H1 (cell line): ENCODE data around the gene S100A14. TPM values are rescaled to one million over a fixed set of nuclear protein-coding genes. Genes with fewer than 3 reads are reported as not detected.

Experiments used
- BACH1 ChIP-seq: IDR thresholded peaks from 2 replicates; pipeline ENCODE4 v1.6.1; 2012; ENCODE audit warnings: low read length, improper control_type of control experiment
- CHD1 ChIP-seq: IDR thresholded peaks from 2 replicates; pipeline ENCODE4 v1.6.1; 2012; ENCODE audit warnings: low read depth, low read length, improper control_type of control experiment
- CHD7 ChIP-seq: fragments of 300-600 bp; sonication (generic); IDR thresholded peaks from 2 replicates; pipeline ENCODE4 v1.7.1; 2012; ENCODE audit warnings: low read length, moderate library complexity, mild to moderate bottlenecking, inconsistent platforms; ENCODE audit not compliant: insufficient replicate concordance
- CREB1 ChIP-seq: IDR thresholded peaks from 2 replicates; pipeline ENCODE4 v1.6.1; 2012; ENCODE audit warnings: inconsistent platforms
- CTCF ChIP-seq, 3 experiments: IDR thresholded peaks; 1 replicate in 2 of 3; 2 replicates in 1 of 3; pipeline versions ENCODE4 v1.5.1 to v1.6.1; 2011; ENCODE audit warnings: low read length in 3 of 3, mild to moderate bottlenecking in 3 of 3, inconsistent platforms in 2 of 3, low read depth in 1 of 3, moderate library complexity in 1 of 3; ENCODE audit not compliant: insufficient read depth in 1 of 3; ENCODE audit errors: control extremely low read depth in 1 of 3
- EP300 ChIP-seq, 2 experiments: IDR thresholded peaks; 1 replicate in 1 of 2; 2 replicates in 1 of 2; pipeline ENCODE4 v1.6.1; 2011 to 2012; ENCODE audit warnings: low read depth in 2 of 2, low read length in 2 of 2, mild to moderate bottlenecking in 2 of 2, borderline replicate concordance in 1 of 2, inconsistent platforms in 1 of 2, moderate library complexity in 1 of 2
- POLR2AphosphoS5 ChIP-seq: IDR thresholded peaks from 2 replicates; pipeline ENCODE4 v1.6.1; 2011; ENCODE audit warnings: low read depth, low read length
- RNF2 ChIP-seq: fragments of 200-900, 300-1000 bp; sonication (generic); IDR thresholded peaks from 2 replicates; pipeline ENCODE4 v1.7.1; 2016; ENCODE audit warnings: borderline replicate concordance, low read depth, mild to moderate bottlenecking, antibody characterized with exemption, low read length; ENCODE audit not compliant: poor library complexity, severe bottlenecking; ENCODE audit errors: missing control alignments
- polyA plus RNA-seq, 7 experiments: library from polyadenylated mRNA; depleted of rRNA in 3 of 7; stranded (reverse) in 5 of 7; unstranded in 2 of 7; fragments of >200 nt in 5 of 7; fragments of 200-250 nt in 2 of 7; gene quantifications; 1 replicate in 5 of 7; 2 replicates in 1 of 7; 4 replicates in 1 of 7; pipeline versions ENCODE4 v1.2.1 to v1.2.3, GENCODE V29; 2011 to 2013; ENCODE audit warnings: missing spikeins in 2 of 7, mixed read lengths in 2 of 7
- total RNA-seq: library from RNA; stranded (reverse); fragmentation: NEBNext Ultra II Directional; extraction: Animal tissue kit (Norgen Biotek cat#: 25700); gene quantifications from 2 replicates; pipeline ENCODE4 v1.2.1, GENCODE V29; 2021

Gene S100A14
- total and polyA plus RNA-seq, 2 of the 8 experiments (the other 6 are each of a cell fraction or from before 2014, with no cell fraction given) = 1.4 to 5.3 TPM

- TF ChIP-seq CTCF (IDR thresholded peaks at IDR 0.05; ENCODE audit: control extremely low read depth in 1 of 3, insufficient read depth in 1 of 3, low read depth in 1 of 3, low read length in 3 of 3) (no peak), EP300 (IDR thresholded peaks at IDR 0.05; ENCODE audit: borderline replicate concordance in 1 of 2, low read depth in 2 of 2, low read length in 2 of 2) (no peak), CREB1 (no peak), POLR2AphosphoS5 (no peak), RNF2 (no peak), CHD7 (no peak), CHD1 (no peak), BACH1 (no peak)
These were observed 3.9 kb downstream of the S100A14 start (continued) for GRCh38 chr1:153612111-153612754.
